Body of pancreas (tissue), 4 donors: ENCODE measurements around the gene C10orf143. TPM values are rescaled to one million over a fixed set of nuclear protein-coding genes. Genes with fewer than 3 reads are reported as not detected.
"Not testable (repeated sequence)": the region's sequence is repeated elsewhere in the genome, so short reads cannot be mapped to it uniquely, and the experiment has no call there.

ENCODE experiments used
- ATAC-seq: fragments of 150-250 bp; one replicate; pipeline ENCODE4 v1.9.1; 2016
- DNase-seq, 4 donors: peaks; one replicate each; pipeline ENCODE4 v3.0.0-alpha.2; 2019
- H3K27ac ChIP-seq, 4 donors: fragments of 200-600 bp; sonication (generic); 1 replicate in 3 of 4; 2 replicates in 1 of 4; pipeline versions ENCODE4 v1.5.1 to v1.6.1; 2016 to 2019; ENCODE audit warnings: mild to moderate bottlenecking in 1 of 4, mixed read lengths in 1 of 4, moderate library complexity in 1 of 4
- H3K27me3 ChIP-seq, 2 donors: fragments of 200-600 bp; sonication (generic); one replicate each; pipeline ENCODE4 v1.6.0; 2016; ENCODE audit warnings: mild to moderate bottlenecking in 1 of 2
- H3K36me3 ChIP-seq, 2 donors: fragments of 200-600 bp; sonication (generic); replicated peaks in 1 of 2; 2 replicates each; pipeline ENCODE4 v1.5.1; 2016; ENCODE audit warnings: low read depth in 2 of 2; ENCODE audit not compliant: insufficient read depth in 1 of 2
- H3K4me1 ChIP-seq: fragments of 200-600 bp; sonication (generic); one replicate; pipeline ENCODE4 v1.6.0; 2016
- H3K4me3 ChIP-seq, 2 donors: fragments of 200-600 bp; sonication (generic); 1 replicate in 1 of 2; 2 replicates in 1 of 2; pipeline ENCODE4 v1.5.1; 2016 to 2019
- H3K9me3 ChIP-seq, 3 donors: fragments of 200-600 bp; sonication (generic); 1 replicate in 2 of 3; 2 replicates in 1 of 3; pipeline ENCODE4 v1.5.1; 2016
- POLR2A ChIP-seq, 3 donors: fragments of 450-650 bp; IDR thresholded peaks; one replicate each; pipeline ENCODE4 v1.6.1; 2016; ENCODE audit warnings: antibody characterized with exemption in 3 of 3, mild to moderate bottlenecking in 2 of 3
- WGBS, 2 donors: methylation state at CpG; one replicate each; pipeline ENCODE4 v1.1.5; 2017; 5-methylcytosine and 5-hydroxymethylcytosine counted together
- intact Hi-C: fragments of 100-400 bp; cut with DNase I; formaldehyde crosslinking; loops from one replicate; pipeline ENCODE4 v1.15.1; 2023
- total RNA-seq, 2 donors: library from RNA; depleted of rRNA; stranded (reverse); fragments of >200 nt; gene quantifications; one replicate each; pipeline ENCODE4 v1.1.0, GENCODE V29; 2016
- TF ChIP-seq, protein P1 (sequence below), 7 experiments: fragments of 450-650 bp in 4 of 7; fragments of 200-600 bp in 3 of 7; sonication (generic) in 3 of 7; IDR thresholded peaks; one replicate each; pipeline ENCODE4 v1.5.1; 2016 to 2019; ENCODE audit warnings: antibody characterized with exemption in 7 of 7

Gene C10orf143
- total RNA-seq, 2 donors from 2014 or later, result 1.3 to 3.3 TPM

DNA sequence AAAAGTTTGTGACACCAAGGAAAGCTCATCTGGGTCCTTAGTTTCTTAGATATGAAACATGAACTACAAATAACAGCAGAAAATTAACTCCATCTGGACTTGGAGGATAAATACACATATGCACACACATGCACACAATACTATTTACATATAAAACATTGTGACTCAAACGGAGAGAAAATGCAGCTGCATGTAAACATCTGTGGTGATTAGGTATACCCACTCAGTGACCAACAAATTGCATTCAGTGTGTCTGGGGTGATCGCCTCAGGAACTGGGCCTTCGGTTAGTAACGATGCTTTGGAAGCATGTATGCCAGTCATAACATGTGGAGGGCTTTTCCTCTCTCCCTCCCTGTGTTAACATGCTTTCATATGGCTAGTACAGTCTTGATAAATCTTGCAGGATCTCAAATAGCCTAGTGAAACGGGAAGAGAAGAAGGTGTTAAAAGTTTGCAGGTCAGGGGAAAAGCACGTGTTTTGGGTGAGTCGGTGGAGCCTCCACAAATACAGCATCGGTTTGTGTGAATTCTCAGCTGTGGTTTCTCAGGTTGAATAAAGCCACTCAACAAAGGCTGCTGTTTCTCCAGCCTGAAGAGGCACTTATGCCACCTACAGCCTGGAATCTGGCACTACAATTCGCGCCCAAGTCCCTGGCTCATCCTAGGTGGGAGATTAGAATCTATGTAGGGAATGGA lies 16.9 kb upstream of the C10orf143 start:
- TF ChIP-seq POLR2A (IDR thresholded peaks at IDR 0.05), result no peak
- TF ChIP-seq, protein P1, sequence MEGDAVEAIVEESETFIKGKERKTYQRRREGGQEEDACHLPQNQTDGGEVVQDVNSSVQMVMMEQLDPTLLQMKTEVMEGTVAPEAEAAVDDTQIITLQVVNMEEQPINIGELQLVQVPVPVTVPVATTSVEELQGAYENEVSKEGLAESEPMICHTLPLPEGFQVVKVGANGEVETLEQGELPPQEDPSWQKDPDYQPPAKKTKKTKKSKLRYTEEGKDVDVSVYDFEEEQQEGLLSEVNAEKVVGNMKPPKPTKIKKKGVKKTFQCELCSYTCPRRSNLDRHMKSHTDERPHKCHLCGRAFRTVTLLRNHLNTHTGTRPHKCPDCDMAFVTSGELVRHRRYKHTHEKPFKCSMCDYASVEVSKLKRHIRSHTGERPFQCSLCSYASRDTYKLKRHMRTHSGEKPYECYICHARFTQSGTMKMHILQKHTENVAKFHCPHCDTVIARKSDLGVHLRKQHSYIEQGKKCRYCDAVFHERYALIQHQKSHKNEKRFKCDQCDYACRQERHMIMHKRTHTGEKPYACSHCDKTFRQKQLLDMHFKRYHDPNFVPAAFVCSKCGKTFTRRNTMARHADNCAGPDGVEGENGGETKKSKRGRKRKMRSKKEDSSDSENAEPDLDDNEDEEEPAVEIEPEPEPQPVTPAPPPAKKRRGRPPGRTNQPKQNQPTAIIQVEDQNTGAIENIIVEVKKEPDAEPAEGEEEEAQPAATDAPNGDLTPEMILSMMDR (IDR thresholded peaks at IDR 0.05), result peak; percentile 46 to 81 (median 75)
- DNase-seq (peak; percentile 55 to 68 (median 58)), ATAC-seq (peak; percentile 83)
- no peak overlapping the region for H3K4me3 ChIP-seq
- H3K27ac ChIP-seq, result no peak overlapping the region
- no peaks in the 10 kb centered on the region for H3K27me3 ChIP-seq
- H3K9me3 ChIP-seq, result no peaks in the 10 kb centered on the region
- peaks cover 4% of the 10 kb centered on the region for H3K4me1 ChIP-seq
- WGBS, 2 donors, result 8 to 13% methylated on average over 10 of the region's 10 CpGs
- H3K36me3 ChIP-seq, result no peaks in the 10 kb centered on the region
- intact Hi-C loops, result no loop called here

DNA sequence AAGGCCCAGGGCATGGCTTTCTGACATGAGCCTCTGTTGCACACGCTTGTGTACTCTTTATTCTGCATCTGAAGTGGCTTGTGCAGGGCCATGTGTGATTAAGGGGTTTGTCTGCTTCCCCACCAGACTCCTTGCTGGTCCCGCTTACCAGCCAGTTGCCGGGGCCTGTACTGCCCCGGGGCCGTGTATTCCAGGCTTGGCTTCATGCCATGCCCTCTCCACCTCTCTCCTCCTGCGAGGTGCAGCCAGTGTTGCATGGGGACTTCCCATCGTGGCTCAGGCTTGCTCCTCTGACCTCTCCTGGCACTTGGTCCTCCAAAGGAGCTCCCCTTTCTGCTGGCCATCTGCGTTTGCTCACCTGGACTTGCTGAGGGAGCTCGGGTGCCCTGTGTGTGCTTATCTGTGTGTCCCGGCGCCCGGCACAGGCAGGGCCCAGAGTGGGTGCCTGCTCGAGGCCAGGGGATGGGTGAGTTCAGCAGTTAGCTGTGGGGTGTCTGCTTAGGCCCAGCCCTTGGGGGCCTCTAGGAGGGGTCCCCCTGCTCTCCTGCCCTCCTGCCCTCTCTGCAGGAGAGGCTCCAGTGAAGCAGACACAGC lies 11.0 kb upstream of the C10orf143 start:
- Histone ChIP-seq H3K36me3 (no peaks in the 10 kb centered on the region), H3K9me3 (peaks cover 0 to 5% (median 0%) of the 10 kb centered on the region in 3 donors), H3K4me3 (no peak overlapping the region), H3K4me1 (no peaks in the 10 kb centered on the region), H3K27me3 (no peaks in the 10 kb centered on the region), H3K27ac (no peak overlapping the region)
- ATAC-seq (no peak), DNase-seq (no peak)
- TF ChIP-seq, protein P1 (IDR thresholded peaks at IDR 0.05), result no peak
- no peak for TF ChIP-seq POLR2A (IDR thresholded peaks at IDR 0.05)
- intact Hi-C loops, result no loop called here
- 33 to 37% methylated on average over 12 to 13 of the region's 13 CpGs for WGBS, 2 donors

DNA sequence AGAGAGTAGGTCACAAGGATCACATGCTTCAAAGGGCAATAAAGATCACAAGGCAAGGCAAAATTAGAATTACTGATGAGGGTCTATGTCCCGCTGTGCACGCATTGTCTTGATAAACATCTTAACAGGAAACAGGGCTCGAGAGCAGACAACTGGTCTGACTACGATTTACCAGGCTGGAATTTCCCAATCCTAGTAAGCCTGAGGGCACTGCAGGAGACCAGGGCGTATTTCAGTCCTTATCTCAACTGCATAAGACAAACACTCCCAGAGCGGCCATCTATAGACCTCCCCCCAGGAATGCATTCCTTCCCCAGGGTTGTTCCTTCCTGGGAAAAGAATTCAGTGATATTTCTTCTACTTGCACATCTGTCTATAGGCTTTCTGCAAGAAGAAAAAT lies 6.9 kb upstream of the C10orf143 start:
- 74 to 79% methylated on average over 6 of the region's 6 CpGs for WGBS, 2 donors
- H3K27ac ChIP-seq, ATAC-seq, H3K9me3 ChIP-seq, H3K4me3 ChIP-seq, H3K27me3 ChIP-seq, DNase-seq, H3K36me3 ChIP-seq, intact Hi-C loops, H3K4me1 ChIP-seq: not testable (repeated sequence)

DNA sequence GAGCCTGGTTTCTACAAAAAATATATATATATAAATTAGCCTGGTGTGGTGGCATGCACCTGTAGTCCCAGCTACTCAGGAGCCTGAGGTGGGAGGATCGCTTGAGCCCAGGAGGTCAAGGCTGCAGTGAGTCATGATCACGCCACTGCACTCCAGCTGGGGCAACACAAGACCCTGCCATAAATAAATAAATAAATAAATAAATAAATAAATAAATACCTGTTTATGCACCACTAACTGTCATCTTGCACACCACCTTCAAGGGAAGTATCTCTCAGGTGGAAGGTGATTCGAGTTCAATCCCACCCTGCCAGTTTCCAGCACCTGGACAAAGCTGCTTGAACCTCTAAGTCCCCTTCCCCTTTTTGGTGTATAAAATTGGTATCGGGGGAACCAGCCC lies 6.3 kb upstream of the C10orf143 start:
- H3K27ac ChIP-seq, intact Hi-C loops, ATAC-seq, H3K4me1 ChIP-seq, H3K9me3 ChIP-seq, H3K27me3 ChIP-seq, DNase-seq, H3K36me3 ChIP-seq, H3K4me3 ChIP-seq: not testable (repeated sequence)
- WGBS, 2 donors, result 92 to 96% methylated on average over 4 of the region's 4 CpGs

DNA sequence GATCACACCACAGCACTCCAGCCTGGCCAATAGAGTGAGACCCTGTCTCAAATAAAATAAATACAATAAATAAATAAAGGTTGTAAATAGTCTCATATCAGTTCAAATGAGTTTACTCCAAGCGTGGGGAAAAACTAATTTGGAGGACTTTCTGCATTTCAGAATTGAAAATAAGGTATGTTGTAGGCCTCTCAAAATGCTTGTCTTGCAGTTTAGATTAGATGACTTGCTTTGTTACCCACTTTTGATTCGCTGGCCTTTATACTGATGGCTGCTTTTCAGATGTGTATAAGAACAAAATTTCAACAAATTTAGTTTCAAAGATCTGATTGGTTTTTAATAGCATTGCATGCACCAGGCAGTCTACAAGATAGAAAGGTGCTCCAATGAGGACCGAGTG lies 2.2 kb upstream of the C10orf143 start:
- Histone ChIP-seq H3K27me3 (no peaks in the 10 kb centered on the region), H3K4me1 (peaks cover 29% of the 10 kb centered on the region), H3K27ac (no peak overlapping the region), H3K4me3 (no peak overlapping the region), H3K36me3 (no peaks in the 10 kb centered on the region), H3K9me3 (peaks cover 0 to 5% (median 0%) of the 10 kb centered on the region in 3 donors)
- ATAC-seq, result no peak
- intact Hi-C loops, result no loop called here
- TF ChIP-seq POLR2A (IDR thresholded peaks at IDR 0.05), result no peak
- TF ChIP-seq, protein P1 (IDR thresholded peaks at IDR 0.05), result no peak
- 85 to 91% methylated on average over 3 of the region's 3 CpGs for WGBS, 2 donors
- no peak for DNase-seq

DNA sequence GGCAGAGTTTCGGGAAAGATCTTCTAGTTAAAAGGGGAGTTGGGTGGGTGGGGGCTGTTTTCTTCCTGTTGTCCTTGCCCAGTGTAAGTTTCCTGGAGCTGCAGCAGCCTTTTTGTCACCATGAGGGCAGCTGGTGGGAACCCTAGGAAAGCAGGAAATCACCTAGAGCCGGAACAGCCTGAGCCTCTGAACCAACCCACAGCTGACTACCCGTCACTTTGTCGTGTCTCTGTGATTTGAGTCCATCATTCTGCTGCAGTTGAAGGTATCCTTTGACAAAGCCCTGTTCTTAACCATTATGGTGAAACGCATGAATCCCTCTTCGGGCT lies 1.2 kb upstream of the C10orf143 start:
- Histone ChIP-seq H3K27ac (peak overlapping the region in 3 of 4 donors; percentile 80 to 94 (median 91)), H3K4me3 (peak overlapping the region in 1 of 2 donors; percentile 46), H3K27me3 (no peaks in the 10 kb centered on the region), H3K36me3 (no peaks in the 10 kb centered on the region), H3K4me1 (peaks cover 29% of the 10 kb centered on the region), H3K9me3 (no peaks in the 10 kb centered on the region)
- intact Hi-C loops, result no loop called here
- DNase-seq (no peak), ATAC-seq (no peak)
- TF ChIP-seq, protein P1 (IDR thresholded peaks at IDR 0.05), result no peak
- no peak for TF ChIP-seq POLR2A (IDR thresholded peaks at IDR 0.05)
- 71 to 76% methylated on average over 6 of the region's 6 CpGs for WGBS, 2 donors
